Measurements from ENCODE around the gene HEPHL1. TPM values are rescaled to one million over a fixed set of nuclear protein-coding genes. Genes with fewer than 3 reads are reported as not detected.

HEPHL1 gene
- total RNA-seq, 3 donors from 2014 or later (not counting 1 experiment from before 2014, with no cell fraction given) = not detected

- Mint-ChIP-seq H3K36me3 (no peaks in the 10 kb centered on the region), H3K9me3 (peaks cover 0 to 2% of the 10 kb centered on the region in 2 donors), H3K4me3 (no peak overlapping the region), H3K27me3 (ENCODE audit: low read depth in 2 of 2) (peaks cover 3 to 8% of the 10 kb centered on the region in 2 donors), H3K27ac (no peak overlapping the region), H3K4me1 (peaks cover 0 to 6% of the 10 kb centered on the region in 2 donors)
- TF ChIP-seq, protein P1, sequence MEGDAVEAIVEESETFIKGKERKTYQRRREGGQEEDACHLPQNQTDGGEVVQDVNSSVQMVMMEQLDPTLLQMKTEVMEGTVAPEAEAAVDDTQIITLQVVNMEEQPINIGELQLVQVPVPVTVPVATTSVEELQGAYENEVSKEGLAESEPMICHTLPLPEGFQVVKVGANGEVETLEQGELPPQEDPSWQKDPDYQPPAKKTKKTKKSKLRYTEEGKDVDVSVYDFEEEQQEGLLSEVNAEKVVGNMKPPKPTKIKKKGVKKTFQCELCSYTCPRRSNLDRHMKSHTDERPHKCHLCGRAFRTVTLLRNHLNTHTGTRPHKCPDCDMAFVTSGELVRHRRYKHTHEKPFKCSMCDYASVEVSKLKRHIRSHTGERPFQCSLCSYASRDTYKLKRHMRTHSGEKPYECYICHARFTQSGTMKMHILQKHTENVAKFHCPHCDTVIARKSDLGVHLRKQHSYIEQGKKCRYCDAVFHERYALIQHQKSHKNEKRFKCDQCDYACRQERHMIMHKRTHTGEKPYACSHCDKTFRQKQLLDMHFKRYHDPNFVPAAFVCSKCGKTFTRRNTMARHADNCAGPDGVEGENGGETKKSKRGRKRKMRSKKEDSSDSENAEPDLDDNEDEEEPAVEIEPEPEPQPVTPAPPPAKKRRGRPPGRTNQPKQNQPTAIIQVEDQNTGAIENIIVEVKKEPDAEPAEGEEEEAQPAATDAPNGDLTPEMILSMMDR (IDR thresholded peaks at IDR 0.05) = no peak
- no peaks in the 10 kb centered on the region for H3K27me3 ChIP-seq (ENCODE audit: control insufficient read depth, insufficient read depth, low read length)
- H3K4me1 ChIP-seq (ENCODE audit: control insufficient read depth, insufficient read depth, low read length) = no peaks in the 10 kb centered on the region
- DNase-seq (no peak), ATAC-seq (no peak)
- 30% methylated on average over 2 of the region's 2 CpGs for WGBS (ENCODE audit: insufficient coverage)
- H3K36me3 ChIP-seq (ENCODE audit: control insufficient read depth, insufficient read depth, low read length) = no peaks in the 10 kb centered on the region
- intact Hi-C loops (cut with micrococcal nuclease) = no loop called here
- no peaks in the 10 kb centered on the region for H3K9me3 ChIP-seq (ENCODE audit: control insufficient read depth, insufficient read depth, low read length)
- no peak overlapping the region for H3K27ac ChIP-seq (ENCODE audit: low read length)
- no peak overlapping the region for H3K4me3 ChIP-seq (ENCODE audit: low read length)
Observed at GRCh38 chr11:94077552-94078293, 56.6 kb downstream of the HEPHL1 start.

DNA sequence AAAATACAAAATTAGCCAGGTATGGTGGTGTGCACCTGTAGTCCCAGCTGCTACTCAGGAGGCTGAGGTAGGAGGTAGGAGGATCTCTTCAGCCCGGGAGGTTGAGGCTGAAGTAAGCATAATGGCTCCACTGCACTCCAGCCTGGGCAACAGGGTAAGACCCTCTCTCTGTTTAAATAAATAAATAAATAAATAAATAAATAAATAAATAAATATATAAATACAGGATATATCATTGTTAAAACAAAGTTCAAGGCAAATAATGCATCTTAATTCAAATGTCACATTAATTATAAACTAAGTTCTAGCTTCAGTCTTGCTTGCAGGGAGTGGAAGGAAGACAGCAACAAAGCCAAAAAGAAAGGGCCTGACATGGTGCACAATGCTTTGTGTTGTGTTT, 63.0 kb downstream of the HEPHL1 start:
- no CpG with 5 or more reads among the region's 1 CpG for WGBS (ENCODE audit: insufficient coverage)
- H3K27ac Mint-ChIP-seq = no peak overlapping the region
- Histone ChIP-seq H3K4me1 (ENCODE audit: control insufficient read depth, insufficient read depth, low read length) (no peaks in the 10 kb centered on the region), H3K27ac (ENCODE audit: low read length) (no peak overlapping the region), H3K27me3 (ENCODE audit: control insufficient read depth, insufficient read depth, low read length) (no peaks in the 10 kb centered on the region), H3K9me3 (ENCODE audit: control insufficient read depth, insufficient read depth, low read length) (no peaks in the 10 kb centered on the region), H3K4me3 (ENCODE audit: low read length) (no peak overlapping the region), H3K36me3 (ENCODE audit: control insufficient read depth, insufficient read depth, low read length) (no peaks in the 10 kb centered on the region)
- intact Hi-C loops (cut with micrococcal nuclease) = no loop called here
- DNase-seq = no peak
- H3K36me3 Mint-ChIP-seq = no peaks in the 10 kb centered on the region
- TF ChIP-seq, protein P1 (IDR thresholded peaks at IDR 0.05) = no peak
- peaks cover 6 to 21% of the 10 kb centered on the region in 2 donors for H3K27me3 Mint-ChIP-seq (ENCODE audit: low read depth in 2 of 2)
- no peak for ATAC-seq
- peaks cover 0 to 2% of the 10 kb centered on the region in 2 donors for H3K9me3 Mint-ChIP-seq
- H3K4me3 Mint-ChIP-seq = no peak overlapping the region
- H3K4me1 Mint-ChIP-seq = no peaks in the 10 kb centered on the region

DNA sequence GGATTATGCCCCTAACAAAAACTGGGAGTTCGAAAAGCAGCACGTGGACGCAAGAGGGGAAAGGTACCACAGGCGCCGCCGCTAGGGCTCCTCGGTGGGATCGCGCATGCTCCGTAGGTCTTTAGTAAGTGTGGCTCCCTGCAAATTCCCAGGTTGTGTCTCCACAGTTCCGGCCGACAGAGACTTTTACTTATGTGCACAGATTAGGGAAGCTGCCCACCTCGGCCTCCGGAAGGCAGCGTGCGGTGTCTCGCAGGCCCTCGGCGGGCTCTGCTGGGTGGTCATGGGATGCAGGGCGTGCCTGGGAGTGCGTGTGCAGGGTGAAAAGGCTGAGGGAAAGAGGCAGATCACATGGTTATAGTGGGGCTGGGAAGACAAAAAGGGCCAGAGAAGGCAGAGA, 67.8 kb downstream of the HEPHL1 start:
- Histone ChIP-seq H3K4me3 (ENCODE audit: low read length) (no peak overlapping the region), H3K27ac (ENCODE audit: low read length) (no peak overlapping the region), H3K4me1 (ENCODE audit: control insufficient read depth, insufficient read depth, low read length) (no peaks in the 10 kb centered on the region), H3K9me3 (ENCODE audit: control insufficient read depth, insufficient read depth, low read length) (no peaks in the 10 kb centered on the region), H3K27me3 (ENCODE audit: control insufficient read depth, insufficient read depth, low read length) (no peaks in the 10 kb centered on the region), H3K36me3 (ENCODE audit: control insufficient read depth, insufficient read depth, low read length) (no peaks in the 10 kb centered on the region)
- H3K9me3 Mint-ChIP-seq = peaks cover 0 to 5% of the 10 kb centered on the region in 2 donors
- peaks cover 8 to 14% of the 10 kb centered on the region in 2 donors for H3K27me3 Mint-ChIP-seq (ENCODE audit: low read depth in 2 of 2)
- intact Hi-C loops (cut with micrococcal nuclease) = no loop called here
- ATAC-seq (no peak), DNase-seq (no peak)
- no peak overlapping the region for H3K27ac Mint-ChIP-seq
- no peaks in the 10 kb centered on the region for H3K4me1 Mint-ChIP-seq
- H3K36me3 Mint-ChIP-seq = no peaks in the 10 kb centered on the region
- TF ChIP-seq, protein P1 (IDR thresholded peaks at IDR 0.05) = no peak
- 94% methylated on average over 21 of the region's 21 CpGs for WGBS (ENCODE audit: insufficient coverage)
- H3K4me3 Mint-ChIP-seq = no peak overlapping the region

DNA sequence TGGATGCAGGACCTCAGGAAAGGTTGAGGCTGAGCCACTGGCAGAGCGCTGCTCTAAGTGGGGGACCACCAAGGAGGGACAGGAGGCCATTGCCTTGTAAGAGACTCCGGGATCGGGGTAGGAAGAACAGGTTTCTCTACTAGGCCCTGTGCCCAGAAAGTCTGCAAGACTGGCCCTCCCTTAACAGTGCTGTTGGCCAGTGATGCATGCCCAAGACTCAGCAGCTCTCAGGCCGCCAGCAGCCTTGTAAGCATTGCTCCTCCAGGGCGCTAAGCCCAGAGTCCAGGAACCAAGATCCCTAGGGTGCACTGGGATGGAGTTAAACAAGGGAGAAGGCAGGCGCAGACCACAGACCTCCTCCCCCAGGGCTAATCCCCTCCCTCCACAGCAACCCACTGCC, 68.2 kb downstream of the HEPHL1 start:
- Histone ChIP-seq H3K27me3 (ENCODE audit: control insufficient read depth, insufficient read depth, low read length) (no peaks in the 10 kb centered on the region), H3K4me1 (ENCODE audit: control insufficient read depth, insufficient read depth, low read length) (no peaks in the 10 kb centered on the region), H3K4me3 (ENCODE audit: low read length) (no peak overlapping the region), H3K27ac (ENCODE audit: low read length) (no peak overlapping the region), H3K36me3 (ENCODE audit: control insufficient read depth, insufficient read depth, low read length) (no peaks in the 10 kb centered on the region), H3K9me3 (ENCODE audit: control insufficient read depth, insufficient read depth, low read length) (no peaks in the 10 kb centered on the region)
- H3K36me3 Mint-ChIP-seq = no peaks in the 10 kb centered on the region
- no peak overlapping the region for H3K4me3 Mint-ChIP-seq
- ATAC-seq (no peak), DNase-seq (no peak)
- intact Hi-C loops (cut with micrococcal nuclease) = no loop called here
- 98% methylated on average over 5 of the region's 6 CpGs for WGBS (ENCODE audit: insufficient coverage)
- H3K9me3 Mint-ChIP-seq = peaks cover 0 to 5% of the 10 kb centered on the region in 2 donors
- no peak overlapping the region for H3K27ac Mint-ChIP-seq
- TF ChIP-seq, protein P1 (IDR thresholded peaks at IDR 0.05) = no peak
- H3K4me1 Mint-ChIP-seq = no peaks in the 10 kb centered on the region
- H3K27me3 Mint-ChIP-seq (ENCODE audit: low read depth in 2 of 2) = peaks cover 8 to 14% of the 10 kb centered on the region in 2 donors
